ENCODE measurements around the gene GRIN2A.

Gene GRIN2A

GRCh38 chr16:9757687-9758086 lies 424.5 kb downstream of the GRIN2A start:
- no peak for DNase-seq (ENCODE audit: low spot score)

DNA sequence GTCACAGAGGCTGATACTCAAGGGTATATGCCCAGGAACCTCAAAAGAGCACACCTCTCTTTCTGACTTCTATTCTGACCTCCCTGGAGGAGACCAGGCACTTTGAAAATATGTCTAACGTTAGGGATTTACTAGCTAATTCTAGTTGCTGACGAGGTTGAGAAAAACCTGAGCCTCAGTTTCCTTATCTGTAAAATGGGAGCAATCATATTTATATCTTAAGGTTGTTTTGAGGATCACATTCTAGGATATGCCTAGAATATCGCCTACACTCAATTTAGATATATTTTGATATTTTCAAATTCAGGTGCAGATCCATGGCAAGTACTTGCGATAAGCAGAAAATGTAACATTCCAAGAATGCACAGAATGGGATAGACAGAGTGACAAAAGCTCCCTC lies 425.8 kb downstream of the GRIN2A start:
- no peak for DNase-seq (ENCODE audit: low spot score)

DNA sequence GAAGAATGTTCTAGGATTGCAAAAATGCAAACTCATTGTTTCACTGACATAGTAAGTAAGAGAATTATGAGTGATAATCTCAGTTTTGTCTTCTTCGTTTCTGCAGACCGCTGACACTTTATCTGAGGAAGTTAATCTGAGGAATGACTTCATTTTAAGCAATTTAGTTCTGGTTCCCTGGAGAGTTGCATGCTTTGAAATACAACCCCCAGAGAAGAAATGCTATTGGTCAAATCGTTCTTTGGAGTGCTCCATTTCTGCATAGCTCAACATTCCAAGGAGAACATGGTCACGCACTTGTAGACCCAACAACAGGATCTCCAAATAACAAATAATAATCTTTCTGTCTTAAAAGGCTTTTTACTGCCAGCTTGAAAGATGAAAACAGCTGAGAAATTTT lies 427.1 kb downstream of the GRIN2A start:
- no peak for DNase-seq (ENCODE audit: low spot score)

GRCh38 chr16:9741776-9742175 lies 440.5 kb downstream of the GRIN2A start:
- no peak for DNase-seq (ENCODE audit: low spot score)

DNA sequence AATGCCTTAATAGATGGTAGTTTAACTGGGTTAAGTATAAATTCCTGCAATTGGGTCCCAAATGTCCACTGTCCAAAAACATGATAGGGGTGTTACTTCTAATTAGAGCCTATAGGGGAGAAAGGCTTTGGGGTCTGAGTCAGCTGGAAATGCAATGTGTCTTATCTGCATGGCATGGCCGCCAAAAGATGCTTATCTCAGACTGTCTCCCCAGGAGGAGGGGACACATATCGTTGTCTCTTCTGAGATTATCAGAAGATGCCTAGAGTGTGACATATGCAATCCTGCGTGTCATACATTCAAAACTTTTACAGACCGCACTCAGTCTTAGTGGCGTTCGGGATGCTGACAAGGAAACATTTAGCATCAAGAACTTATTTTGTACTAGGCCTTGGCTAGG lies 442.9 kb downstream of the GRIN2A start:
- DNase-seq (ENCODE audit: low spot score): no peak

- no peak for DNase-seq (ENCODE audit: low spot score)
These were observed 443.5 kb downstream of the GRIN2A start for GRCh38 chr16:9738690-9739089.

- DNase-seq (ENCODE audit: low spot score): no peak
These were observed 445.7 kb downstream of the GRIN2A start for GRCh38 chr16:9736547-9736946.

GRCh38 chr16:9723136-9723535 lies 459.1 kb downstream of the GRIN2A start:
- no peak for DNase-seq (ENCODE audit: low spot score)

DNA sequence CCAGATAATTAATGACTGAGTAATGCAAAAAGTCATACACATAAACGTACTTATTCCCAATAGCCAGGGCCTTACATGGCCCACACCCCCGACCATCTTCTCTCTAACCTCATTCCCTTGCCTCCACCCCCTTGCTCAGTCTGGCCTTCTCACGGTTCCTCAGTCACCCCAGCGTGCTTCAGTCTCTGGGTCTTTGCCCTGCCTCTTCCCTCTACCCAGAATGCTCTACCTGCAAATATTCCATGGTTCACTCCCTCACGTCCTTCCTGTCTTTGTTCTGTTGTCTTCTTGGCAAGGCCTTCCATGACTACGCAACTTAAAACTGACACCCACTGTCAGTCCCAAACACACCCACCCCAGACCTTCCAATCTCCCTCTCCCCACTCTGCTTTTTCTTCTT lies 468.3 kb downstream of the GRIN2A start:
- no peak for DNase-seq (ENCODE audit: low spot score)

DNA sequence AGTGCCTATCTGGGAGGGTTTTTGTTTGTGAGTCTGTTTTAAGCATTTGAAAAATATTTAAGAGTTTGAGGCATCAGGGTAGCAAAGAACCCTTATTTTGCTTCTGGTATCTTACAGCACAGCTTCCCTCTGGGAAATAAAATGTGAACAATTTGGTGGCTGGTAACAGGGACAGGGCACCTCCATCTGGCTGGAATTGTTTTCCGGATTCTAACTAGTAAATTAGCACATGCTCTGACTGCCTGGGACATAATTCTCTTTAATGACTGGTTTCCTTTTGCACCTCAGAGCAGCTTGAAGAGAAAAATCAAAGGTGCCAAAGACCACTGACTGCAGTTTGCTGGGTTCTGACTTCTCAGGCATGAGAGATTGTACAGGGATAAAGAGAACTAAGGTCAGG lies 469.1 kb downstream of the GRIN2A start:
- no peak for DNase-seq (ENCODE audit: low spot score)

GRCh38 chr16:9708972-9709620 lies 473.1 kb downstream of the GRIN2A start:
- no peak for DNase-seq (ENCODE audit: low spot score)

GRCh38 chr16:9706217-9706836 lies 475.9 kb downstream of the GRIN2A start:
- no peak for DNase-seq (ENCODE audit: low spot score)

- no peak for DNase-seq (ENCODE audit: low spot score)
These were observed 478.5 kb downstream of the GRIN2A start for GRCh38 chr16:9703731-9704130.
